Astrocyte of the spinal cord (primary cell): ENCODE data around the gene LDLRAD3.

Source experiments
- DNase-seq: peaks from one replicate; pipeline ENCODE4 v3.0.0; 2011; ENCODE audit warnings: low read depth, low spot score
- H3K4me3 ChIP-seq: 2 replicates; pipeline ENCODE4 v1.5.1; 2011; ENCODE audit warnings: low read depth, mild to moderate bottlenecking, low read length, moderate library complexity
- CTCF ChIP-seq: IDR thresholded peaks from 2 replicates; pipeline ENCODE4 v1.5.1; 2012; ENCODE audit warnings: low read depth, mild to moderate bottlenecking, low read length, inconsistent platforms
- in situ Hi-C: cut with HindIII; loops from 2 replicates; pipeline ENCODE4 v1.10.0; 2017; ENCODE audit warnings: low sequenced_read_pairs

LDLRAD3 gene

GRCh38 chr11:35937700-35938099 lies 6.2 kb upstream of the LDLRAD3 start:
- DNase-seq, result no peak
- no peak overlapping the region for H3K4me3 ChIP-seq
- in situ Hi-C loops, result no loop called here
- TF ChIP-seq CTCF, result no peak

GRCh38 chr11:35938231-35938630 lies 5.6 kb upstream of the LDLRAD3 start:
- TF ChIP-seq CTCF, result no peak
- no peak for DNase-seq
- H3K4me3 ChIP-seq, result no peak overlapping the region
- in situ Hi-C loops, result no loop called here

GRCh38 chr11:35943309-35943708 lies 553 bp upstream of the LDLRAD3 start:
- in situ Hi-C loops, result no loop called here
- no peak for DNase-seq
- TF ChIP-seq CTCF, result no peak
- H3K4me3 ChIP-seq, result peak overlapping the region; percentile 48

GRCh38 chr11:35944503-35945136 lies 758 bp downstream of the LDLRAD3 start:
- DNase-seq, result no peak
- no peak for TF ChIP-seq CTCF
- peak overlapping the region; percentile 71 for H3K4me3 ChIP-seq
- in situ Hi-C loops, result no loop called here

- in situ Hi-C loops, result no loop called here
- peak overlapping the region; percentile 71 for H3K4me3 ChIP-seq
- no peak for TF ChIP-seq CTCF
- no peak for DNase-seq
Observed at GRCh38 chr11:35945137-35945518, 1.3 kb downstream of the LDLRAD3 start.

GRCh38 chr11:35946766-35947165 lies 2.9 kb downstream of the LDLRAD3 start:
- TF ChIP-seq CTCF, result no peak
- H3K4me3 ChIP-seq, result no peak overlapping the region
- in situ Hi-C loops, result no loop called here

More at GRCh38 chr11:35946766-35947165, 2.9 kb downstream of the LDLRAD3 start:
- DNase-seq, result peak; percentile 35
